DMS 273 (cell line): ENCODE data around the gene VWCE.

Experiments
- DNase-seq: peaks from one replicate; lab custom pipeline; 2025; ENCODE audit not compliant: unreplicated experiment; lab: John Stamatoyannopoulos, UW

VWCE gene

GRCh38 chr11:61294717-61295595, at the start of gene VWCE:
Gene VWCE, minus strand, starts transcription at chr11:61295316. Its CDS starts 279 bp downstream, at chr11:61295037.
- peak; percentile 88 for DNase-seq

- DNase-seq: no peak
These were observed 49.0 kb upstream of the VWCE start for GRCh38 chr11:61343792-61344745.

- DNase-seq: no peak
These were observed 47.2 kb upstream of the VWCE start for GRCh38 chr11:61342207-61342803.

- no peak for DNase-seq
These were observed 46.6 kb upstream of the VWCE start for GRCh38 chr11:61341706-61342105.

GRCh38 chr11:61340979-61341378, 45.9 kb upstream of the VWCE start:
- no peak for DNase-seq

- DNase-seq: no peak
These were observed 44.4 kb upstream of the VWCE start for GRCh38 chr11:61339490-61339878.

GRCh38 chr11:61338783-61339489, 43.8 kb upstream of the VWCE start:
- no peak for DNase-seq

- no peak for DNase-seq
These were observed 42.8 kb upstream of the VWCE start for GRCh38 chr11:61337706-61338470.

GRCh38 chr11:61336171-61336935, 41.2 kb upstream of the VWCE start:
- DNase-seq: peak; percentile 87

GRCh38 chr11:61335355-61335710, 40.2 kb upstream of the VWCE start:
- no peak for DNase-seq

- no peak for DNase-seq
These were observed 39.6 kb upstream of the VWCE start for GRCh38 chr11:61334434-61335354.

GRCh38 chr11:61333550-61334433, 38.7 kb upstream of the VWCE start:
- no peak for DNase-seq

GRCh38 chr11:61332797-61333549, 37.9 kb upstream of the VWCE start, which contains the start of the genes DDB1 and TKFC:
Gene DDB1, minus strand, starts transcription at chr11:61333105. Its CDS starts 137 bp downstream, at chr11:61332968.
Gene TKFC, plus strand, starts transcription at chr11:61333228. Its CDS starts 1,501 bp downstream, at chr11:61334729.
- DNase-seq: peak; percentile 96

GRCh38 chr11:61332281-61332796, 37.2 kb upstream of the VWCE start:
- DNase-seq: peak; percentile 51

GRCh38 chr11:61331651-61332050, 36.5 kb upstream of the VWCE start:
- DNase-seq: no peak

- DNase-seq: no peak
These were observed 34.8 kb upstream of the VWCE start for GRCh38 chr11:61329871-61330270.
